NB4 (cell line): Measurements from ENCODE around the gene NOTCH1.

Experiments used
- MYC ChIP-seq: IDR thresholded peaks from 2 replicates; pipeline ENCODE4 v1.6.1; 2011; ENCODE audit warnings: low read depth, low read length
- POLR2A ChIP-seq: IDR thresholded peaks from 2 replicates; pipeline ENCODE4 v1.6.1; 2011; ENCODE audit warnings: mild to moderate bottlenecking; ENCODE audit not compliant: insufficient read length; ENCODE audit errors: extremely low read depth
- TF ChIP-seq, protein P1 (sequence below): IDR thresholded peaks from one replicate; pipeline ENCODE4 v1.5.1; 2012; ENCODE audit warnings: low read depth, low read length

DNA sequence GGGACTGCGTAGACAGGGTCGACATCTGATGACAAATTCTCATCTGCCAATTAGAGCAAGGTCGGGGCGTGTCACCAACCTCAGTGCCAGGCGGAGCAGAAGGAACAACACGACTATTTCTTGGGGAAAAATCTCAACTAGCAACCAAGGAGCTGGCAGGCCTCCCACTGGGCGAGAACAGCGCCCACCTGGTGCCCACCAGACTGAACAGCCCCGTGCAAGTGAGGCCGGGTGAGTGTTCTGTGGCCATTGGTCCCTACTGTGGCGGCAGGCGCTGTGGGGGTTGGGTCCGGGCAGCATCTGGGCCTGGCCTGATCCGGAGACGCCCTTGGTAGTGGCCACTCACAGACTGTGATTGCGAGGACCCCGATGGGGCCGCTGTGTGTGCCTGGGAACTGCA is 11.5 kb downstream of the NOTCH1 start:
- TF ChIP-seq, protein P1, sequence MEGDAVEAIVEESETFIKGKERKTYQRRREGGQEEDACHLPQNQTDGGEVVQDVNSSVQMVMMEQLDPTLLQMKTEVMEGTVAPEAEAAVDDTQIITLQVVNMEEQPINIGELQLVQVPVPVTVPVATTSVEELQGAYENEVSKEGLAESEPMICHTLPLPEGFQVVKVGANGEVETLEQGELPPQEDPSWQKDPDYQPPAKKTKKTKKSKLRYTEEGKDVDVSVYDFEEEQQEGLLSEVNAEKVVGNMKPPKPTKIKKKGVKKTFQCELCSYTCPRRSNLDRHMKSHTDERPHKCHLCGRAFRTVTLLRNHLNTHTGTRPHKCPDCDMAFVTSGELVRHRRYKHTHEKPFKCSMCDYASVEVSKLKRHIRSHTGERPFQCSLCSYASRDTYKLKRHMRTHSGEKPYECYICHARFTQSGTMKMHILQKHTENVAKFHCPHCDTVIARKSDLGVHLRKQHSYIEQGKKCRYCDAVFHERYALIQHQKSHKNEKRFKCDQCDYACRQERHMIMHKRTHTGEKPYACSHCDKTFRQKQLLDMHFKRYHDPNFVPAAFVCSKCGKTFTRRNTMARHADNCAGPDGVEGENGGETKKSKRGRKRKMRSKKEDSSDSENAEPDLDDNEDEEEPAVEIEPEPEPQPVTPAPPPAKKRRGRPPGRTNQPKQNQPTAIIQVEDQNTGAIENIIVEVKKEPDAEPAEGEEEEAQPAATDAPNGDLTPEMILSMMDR, result no peak
- TF ChIP-seq POLR2A (no peak), MYC (no peak)
